ENCODE results near the gene INSL3.

DNA sequence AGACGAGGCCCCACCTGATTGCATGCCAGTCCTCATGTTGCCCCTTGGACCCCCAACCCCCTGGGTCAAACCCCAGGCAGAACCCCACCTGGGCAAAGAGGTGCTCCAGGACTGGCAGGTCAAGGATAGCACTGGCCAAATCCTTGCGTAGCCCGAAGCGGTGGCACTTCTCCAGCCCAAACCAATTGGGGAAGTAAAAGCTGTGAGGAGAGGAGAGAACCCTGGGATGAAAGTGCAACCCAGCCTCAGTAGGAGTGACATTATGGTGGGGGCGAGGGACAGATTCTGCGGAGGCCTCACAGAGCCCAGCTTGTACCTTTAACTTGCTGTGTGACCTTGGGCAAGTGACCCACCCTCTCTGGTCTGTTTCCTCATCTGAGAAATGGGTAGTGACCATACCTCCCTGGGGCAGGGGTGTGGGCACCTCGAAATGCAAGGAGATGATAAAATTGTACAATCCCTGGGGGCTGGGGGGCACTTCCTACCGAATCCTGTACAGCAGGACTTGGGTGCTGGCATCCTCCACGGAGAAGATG is 22.0 kb upstream of the INSL3 start:
- TF ChIP-seq, protein P1, sequence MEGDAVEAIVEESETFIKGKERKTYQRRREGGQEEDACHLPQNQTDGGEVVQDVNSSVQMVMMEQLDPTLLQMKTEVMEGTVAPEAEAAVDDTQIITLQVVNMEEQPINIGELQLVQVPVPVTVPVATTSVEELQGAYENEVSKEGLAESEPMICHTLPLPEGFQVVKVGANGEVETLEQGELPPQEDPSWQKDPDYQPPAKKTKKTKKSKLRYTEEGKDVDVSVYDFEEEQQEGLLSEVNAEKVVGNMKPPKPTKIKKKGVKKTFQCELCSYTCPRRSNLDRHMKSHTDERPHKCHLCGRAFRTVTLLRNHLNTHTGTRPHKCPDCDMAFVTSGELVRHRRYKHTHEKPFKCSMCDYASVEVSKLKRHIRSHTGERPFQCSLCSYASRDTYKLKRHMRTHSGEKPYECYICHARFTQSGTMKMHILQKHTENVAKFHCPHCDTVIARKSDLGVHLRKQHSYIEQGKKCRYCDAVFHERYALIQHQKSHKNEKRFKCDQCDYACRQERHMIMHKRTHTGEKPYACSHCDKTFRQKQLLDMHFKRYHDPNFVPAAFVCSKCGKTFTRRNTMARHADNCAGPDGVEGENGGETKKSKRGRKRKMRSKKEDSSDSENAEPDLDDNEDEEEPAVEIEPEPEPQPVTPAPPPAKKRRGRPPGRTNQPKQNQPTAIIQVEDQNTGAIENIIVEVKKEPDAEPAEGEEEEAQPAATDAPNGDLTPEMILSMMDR (IDR thresholded peaks at IDR 0.05): no peak
- no peak for TF ChIP-seq POLR2A (IDR thresholded peaks at IDR 0.05)
